ENCODE data around the gene NEK8. TPM values are rescaled to one million over a fixed set of nuclear protein-coding genes. Genes with fewer than 3 reads are reported as not detected.

NEK8 gene
- total RNA-seq, result 1 to 10 TPM; 5.8 to 7.7 (median 7.6) TPM

DNA sequence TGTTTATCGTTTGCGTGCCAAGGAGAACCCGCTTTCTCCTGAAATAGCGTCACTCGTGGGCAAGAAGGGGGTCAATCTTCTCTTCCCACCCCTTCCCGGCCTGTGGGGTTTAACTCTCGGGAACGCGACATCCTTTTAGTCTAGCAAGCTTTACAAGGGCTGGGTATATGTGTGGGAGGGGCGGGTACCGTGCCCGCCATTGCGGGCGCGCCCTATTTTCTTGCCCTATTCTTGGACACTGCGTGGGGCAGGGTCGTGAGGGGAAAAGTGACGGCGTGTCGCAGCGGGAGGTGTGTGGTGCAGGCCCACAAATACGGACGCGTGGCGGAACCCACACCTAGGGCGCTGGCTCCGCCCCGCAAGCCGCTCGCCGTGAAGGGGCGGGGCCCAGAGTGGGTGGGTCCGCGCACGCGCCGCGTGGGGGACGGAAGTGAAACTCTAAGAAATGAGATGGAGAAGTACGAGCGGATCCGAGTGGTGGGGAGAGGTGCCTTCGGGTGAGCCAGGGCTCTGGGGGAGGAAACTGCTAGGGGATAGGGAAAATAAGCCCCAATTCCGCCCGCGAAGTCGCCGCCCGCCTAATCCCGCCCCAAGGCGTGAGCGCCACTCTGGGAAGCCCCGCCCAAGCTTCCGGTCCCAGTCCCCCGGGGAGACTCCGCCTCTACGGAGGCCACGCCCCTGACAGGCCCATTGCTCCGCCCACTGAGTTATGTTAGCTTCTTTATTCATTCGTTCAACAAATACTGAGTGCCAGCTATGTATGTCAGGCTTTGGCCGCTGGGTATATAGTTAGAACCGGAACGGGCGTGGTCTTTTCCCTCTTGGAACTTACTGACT, at the start of gene NEK8:
TSS of gene NEK8 (plus strand) at position 425 of the 837 bp plus-strand sequence. CDS start at position 451, 26 bp downstream.
- H3K4me1 Mint-ChIP-seq (ENCODE audit: low read depth), result peaks cover 32% of the 10 kb centered on the region
- DNase-seq, result peak; percentile 98
- H3K36me3 Mint-ChIP-seq (ENCODE audit: insufficient read depth), result peaks cover 19% of the 10 kb centered on the region
- peak; percentile 39 to 41 for ATAC-seq
- peak within 1 kb of the TSS; percentile 94 for H3K4me3 Mint-ChIP-seq
- no peaks in the 10 kb centered on the region for H3K9me3 Mint-ChIP-seq
- H3K27me3 Mint-ChIP-seq (ENCODE audit: low read depth), result no peaks in the 10 kb centered on the region

GRCh38 chr17:28682655-28683054, 45.9 kb upstream of the NEK8 start:
- no peaks in the 10 kb centered on the region for H3K27me3 Mint-ChIP-seq (ENCODE audit: low read depth)
- no peaks in the 10 kb centered on the region for H3K9me3 Mint-ChIP-seq
- no peak overlapping the region for H3K4me3 Mint-ChIP-seq
- DNase-seq, result no peak
- H3K4me1 Mint-ChIP-seq (ENCODE audit: low read depth), result no peaks in the 10 kb centered on the region
- H3K36me3 Mint-ChIP-seq (ENCODE audit: insufficient read depth), result peaks cover 52% of the 10 kb centered on the region
- ATAC-seq, result no peak

- H3K36me3 Mint-ChIP-seq (ENCODE audit: insufficient read depth), result peaks cover 65% of the 10 kb centered on the region
Measured at GRCh38 chr17:28684963-28685362, 43.6 kb upstream of the NEK8 start.

DNA sequence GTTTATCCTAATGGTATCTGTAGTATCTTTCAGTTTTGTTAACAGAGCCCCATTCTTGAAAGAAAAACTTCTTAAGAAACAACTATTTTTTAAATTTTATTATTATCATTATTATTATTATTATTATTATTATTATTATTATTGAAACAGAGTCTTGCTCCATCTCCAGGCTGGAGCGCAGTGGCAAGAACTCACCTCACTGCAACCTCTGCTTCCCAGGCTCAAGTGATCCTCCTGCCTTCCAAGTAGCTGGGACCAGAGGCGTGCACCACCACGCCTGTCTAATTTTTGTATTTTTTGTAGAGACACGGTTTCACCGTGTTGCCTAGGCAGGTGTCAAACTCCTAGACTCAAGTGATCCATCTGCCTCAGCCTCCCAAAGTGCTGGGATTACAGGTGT, 43.2 kb upstream of the NEK8 start:
- Mint-ChIP-seq H3K27me3 (ENCODE audit: low read depth) (no peaks in the 10 kb centered on the region), H3K36me3 (ENCODE audit: insufficient read depth) (peaks cover 67% of the 10 kb centered on the region), H3K9me3 (no peaks in the 10 kb centered on the region), H3K4me3 (no peak overlapping the region), H3K4me1 (ENCODE audit: low read depth) (no peaks in the 10 kb centered on the region)
- ATAC-seq, result no peak
- no peak for DNase-seq

More at GRCh38 chr17:28684963-28685362, 43.6 kb upstream of the NEK8 start:
- no peak for ATAC-seq
- Mint-ChIP-seq H3K4me1 (ENCODE audit: low read depth) (no peaks in the 10 kb centered on the region), H3K9me3 (no peaks in the 10 kb centered on the region), H3K27me3 (ENCODE audit: low read depth) (no peaks in the 10 kb centered on the region), H3K4me3 (no peak overlapping the region)
- DNase-seq, result no peak

DNA sequence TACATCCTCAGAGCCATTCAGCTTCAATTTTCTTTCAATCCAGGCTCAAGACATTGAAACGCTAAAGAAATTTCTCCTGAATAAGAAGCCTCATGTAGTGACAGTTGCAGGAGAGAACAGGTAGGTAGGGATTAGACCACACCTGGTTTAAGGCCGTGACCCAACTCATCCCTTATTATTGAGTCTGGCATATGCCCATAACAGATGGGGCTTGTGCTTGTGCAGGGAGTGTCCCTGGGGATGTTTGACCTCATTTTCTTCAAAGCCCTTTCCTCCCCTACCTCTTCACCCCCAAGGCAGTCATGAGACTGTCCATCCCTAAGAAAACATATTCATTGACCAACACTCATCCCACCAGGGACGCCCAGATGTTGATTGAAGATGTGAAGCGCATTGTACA, 42.3 kb upstream of the NEK8 start:
- Mint-ChIP-seq H3K4me3 (no peak overlapping the region), H3K9me3 (no peaks in the 10 kb centered on the region), H3K36me3 (ENCODE audit: insufficient read depth) (peaks cover 68% of the 10 kb centered on the region), H3K27me3 (ENCODE audit: low read depth) (no peaks in the 10 kb centered on the region), H3K4me1 (ENCODE audit: low read depth) (no peaks in the 10 kb centered on the region)
- no peak for DNase-seq
- ATAC-seq, result no peak

GRCh38 chr17:28688481-28688880, 40.1 kb upstream of the NEK8 start:
- Mint-ChIP-seq H3K4me1 (ENCODE audit: low read depth) (no peaks in the 10 kb centered on the region), H3K36me3 (ENCODE audit: insufficient read depth) (peaks cover 59% of the 10 kb centered on the region), H3K9me3 (no peaks in the 10 kb centered on the region), H3K27me3 (ENCODE audit: low read depth) (no peaks in the 10 kb centered on the region), H3K4me3 (no peak overlapping the region)
- ATAC-seq (no peak), DNase-seq (no peak)

DNA sequence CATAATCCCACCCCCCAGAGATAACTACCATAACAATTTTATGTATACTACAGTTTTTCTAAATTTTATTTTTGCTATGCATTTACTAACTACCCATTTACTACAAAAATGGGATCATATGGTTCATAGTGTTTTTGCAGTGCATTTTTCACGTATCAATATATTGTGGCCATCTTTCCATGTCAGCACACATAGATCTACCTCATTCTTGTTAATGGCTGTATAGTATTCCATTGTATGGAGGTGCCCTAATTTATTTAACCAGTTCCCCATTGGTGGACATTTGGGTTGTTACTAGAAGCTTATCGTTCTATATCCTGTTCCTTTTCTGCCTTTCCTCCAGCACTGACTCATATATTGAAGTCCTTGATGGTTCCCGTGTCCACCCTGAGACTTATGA, 39.6 kb upstream of the NEK8 start:
- Mint-ChIP-seq H3K9me3 (no peaks in the 10 kb centered on the region), H3K27me3 (ENCODE audit: low read depth) (no peaks in the 10 kb centered on the region), H3K4me1 (ENCODE audit: low read depth) (no peaks in the 10 kb centered on the region), H3K36me3 (ENCODE audit: insufficient read depth) (peaks cover 59% of the 10 kb centered on the region), H3K4me3 (no peak overlapping the region)
- DNase-seq (no peak), ATAC-seq (no peak)

DNA sequence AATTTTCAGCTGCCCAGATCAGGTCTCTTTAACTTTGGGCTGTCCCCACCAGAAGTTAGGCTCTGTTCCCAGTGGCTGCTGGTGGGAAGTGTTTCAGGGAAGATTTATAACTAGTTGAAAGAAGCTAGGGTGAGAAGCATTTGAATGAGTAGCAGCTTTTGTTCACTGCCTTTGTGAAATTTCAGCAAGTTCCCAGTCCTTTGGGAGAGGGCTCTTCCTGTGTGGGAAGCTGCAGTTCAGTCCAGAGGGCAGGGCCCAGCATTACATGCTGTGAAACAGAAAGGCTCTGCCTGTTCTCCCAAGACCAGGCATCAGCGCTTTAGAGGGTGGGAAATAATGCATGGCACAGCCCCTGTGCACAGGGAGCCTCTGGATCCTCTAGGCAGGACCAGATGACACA, 34.7 kb upstream of the NEK8 start:
- DNase-seq (no peak), ATAC-seq (no peak)
- H3K9me3 Mint-ChIP-seq, result no peaks in the 10 kb centered on the region
- no peaks in the 10 kb centered on the region for H3K27me3 Mint-ChIP-seq (ENCODE audit: low read depth)
- peaks cover 1% of the 10 kb centered on the region for H3K4me1 Mint-ChIP-seq (ENCODE audit: low read depth)
- H3K4me3 Mint-ChIP-seq, result no peak overlapping the region
- H3K36me3 Mint-ChIP-seq (ENCODE audit: insufficient read depth), result peaks cover 44% of the 10 kb centered on the region

GRCh38 chr17:28698253-28698941, 30.2 kb upstream of the NEK8 start:
- no peaks in the 10 kb centered on the region for H3K9me3 Mint-ChIP-seq
- DNase-seq (no peak), ATAC-seq (no peak)
- peaks cover 35% of the 10 kb centered on the region for H3K36me3 Mint-ChIP-seq (ENCODE audit: insufficient read depth)
- no peak overlapping the region for H3K4me3 Mint-ChIP-seq
- H3K27me3 Mint-ChIP-seq (ENCODE audit: low read depth), result no peaks in the 10 kb centered on the region
- peaks cover 1% of the 10 kb centered on the region for H3K4me1 Mint-ChIP-seq (ENCODE audit: low read depth)

GRCh38 chr17:28700278-28700677, 28.3 kb upstream of the NEK8 start:
- H3K36me3 Mint-ChIP-seq (ENCODE audit: insufficient read depth), result peaks cover 33% of the 10 kb centered on the region
- H3K9me3 Mint-ChIP-seq, result no peaks in the 10 kb centered on the region
- H3K27me3 Mint-ChIP-seq (ENCODE audit: low read depth), result no peaks in the 10 kb centered on the region

GRCh38 chr17:28700830-28701492, 27.6 kb upstream of the NEK8 start:
- peaks cover 31% of the 10 kb centered on the region for H3K36me3 Mint-ChIP-seq (ENCODE audit: insufficient read depth)

More at GRCh38 chr17:28700278-28700677, 28.3 kb upstream of the NEK8 start:
- H3K4me3 Mint-ChIP-seq, result no peak overlapping the region
- DNase-seq, result no peak
- ATAC-seq, result no peak
- peaks cover 1% of the 10 kb centered on the region for H3K4me1 Mint-ChIP-seq (ENCODE audit: low read depth)

DNA sequence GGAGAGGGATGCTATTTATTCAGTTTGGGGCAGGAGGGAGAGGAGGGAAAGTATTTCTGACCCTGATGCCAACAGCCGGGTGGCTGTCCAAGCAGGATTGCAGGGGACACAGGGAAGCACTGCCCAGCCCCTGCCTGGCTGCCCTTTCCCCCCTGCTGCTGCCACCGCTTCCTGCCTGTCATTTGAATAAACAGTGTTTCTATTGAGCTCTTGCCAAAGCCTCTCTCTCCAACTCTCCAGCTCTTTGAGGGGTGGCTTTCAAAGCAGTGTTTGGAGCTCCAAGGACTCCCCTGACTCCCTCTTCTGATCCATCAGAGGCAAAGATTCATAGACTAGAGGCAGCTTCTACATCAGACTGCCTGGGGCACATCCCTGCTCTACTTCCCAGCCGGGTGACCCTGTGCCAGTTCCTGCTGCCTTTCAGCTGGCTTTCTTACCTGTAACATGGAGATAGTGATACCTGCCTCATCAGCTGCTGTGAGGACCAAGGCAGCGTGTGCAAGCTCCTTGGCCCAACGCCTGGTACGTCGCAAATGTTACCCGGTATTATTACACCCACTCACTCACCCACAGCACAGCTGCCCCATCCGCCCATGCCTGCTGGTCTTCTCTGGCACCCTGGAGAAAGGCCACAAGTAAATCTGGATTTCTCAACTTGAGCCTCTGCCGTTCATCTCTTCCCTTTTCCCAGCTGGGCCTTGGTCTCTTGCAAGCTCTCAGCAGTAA, 26.4 kb upstream of the NEK8 start:
- no peak for ATAC-seq
- peaks cover 1% of the 10 kb centered on the region for H3K4me1 Mint-ChIP-seq (ENCODE audit: low read depth)

More at GRCh38 chr17:28700830-28701492, 27.6 kb upstream of the NEK8 start:
- Mint-ChIP-seq H3K27me3 (ENCODE audit: low read depth) (no peaks in the 10 kb centered on the region), H3K4me3 (no peak overlapping the region), H3K4me1 (ENCODE audit: low read depth) (peaks cover 1% of the 10 kb centered on the region), H3K9me3 (no peaks in the 10 kb centered on the region)
- no peak for ATAC-seq
- no peak for DNase-seq

DNA sequence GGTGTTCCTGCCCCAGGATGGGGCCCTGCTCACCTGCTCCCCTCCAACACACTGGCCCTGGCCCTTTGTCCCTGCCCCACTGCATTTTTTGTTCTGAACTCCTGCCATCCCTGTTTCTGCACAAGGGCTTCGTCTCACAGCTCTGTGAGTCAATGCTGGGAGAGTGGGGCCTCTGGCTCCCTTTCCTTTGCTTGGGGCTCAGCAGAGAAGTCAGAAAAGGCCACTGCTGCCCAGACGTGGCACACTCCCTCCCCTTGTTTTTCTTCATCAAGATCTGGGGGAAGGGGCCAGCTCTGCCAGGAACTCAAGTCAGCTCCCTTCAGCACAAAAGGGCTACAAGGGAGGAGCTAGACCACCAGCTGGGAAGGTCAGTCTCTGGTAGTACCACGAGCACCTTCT, 25.8 kb upstream of the NEK8 start:
- peaks cover 26% of the 10 kb centered on the region for H3K36me3 Mint-ChIP-seq (ENCODE audit: insufficient read depth)
- H3K4me3 Mint-ChIP-seq, result no peak overlapping the region
- no peaks in the 10 kb centered on the region for H3K9me3 Mint-ChIP-seq
- H3K4me1 Mint-ChIP-seq (ENCODE audit: low read depth), result peaks cover 1% of the 10 kb centered on the region
- no peak for DNase-seq
- no peak for ATAC-seq
- H3K27me3 Mint-ChIP-seq (ENCODE audit: low read depth), result no peaks in the 10 kb centered on the region

More for the DNA sequence above, 26.4 kb upstream of the NEK8 start:
- Mint-ChIP-seq H3K4me3 (no peak overlapping the region), H3K36me3 (ENCODE audit: insufficient read depth) (peaks cover 30% of the 10 kb centered on the region), H3K27me3 (ENCODE audit: low read depth) (no peaks in the 10 kb centered on the region), H3K9me3 (no peaks in the 10 kb centered on the region)
- no peak for DNase-seq

All from activated T-cell treated with anti-CD3 and anti-CD28 coated beads, Interleukin-2, amount 50 U/mL, for 4 hours (primary cell).